A673 (cell line): ENCODE measurements around the gene VPS4B.

Experiments used
- CTCF ChIP-seq: fragments of 300-800, 200-600 bp; sonication (generic); conservative IDR thresholded peaks from 2 replicates; pipeline ENCODE4 v1.5.1; 2017; ENCODE audit warnings: low read depth, mild to moderate bottlenecking, antibody characterized with exemption, low read length, moderate library complexity, mixed read lengths
- EZH2 ChIP-seq: fragments of 200-600 bp; sonication (generic); IDR thresholded peaks from 2 replicates; pipeline ENCODE4 v1.6.1; 2017; ENCODE audit warnings: borderline replicate concordance, low read depth, mild to moderate bottlenecking, mixed read lengths, antibody characterized with exemption, low read length; ENCODE audit not compliant: poor library complexity, severe bottlenecking

- TF ChIP-seq CTCF (no peak), EZH2 (no peak)
Observed at GRCh38 chr18:63382843-63383242, 39.4 kb downstream of the VPS4B start.
